Neural progenitor cell (in vitro differentiated cells): ENCODE data around the gene EDAR. TPM values are rescaled to one million over a fixed set of nuclear protein-coding genes. Genes with fewer than 3 reads are reported as not detected.
A peak's percentile ranks its signal among the peaks of the same experiment; 100 is the strongest.

Experiments
- DNase-seq: peaks from one replicate; pipeline ENCODE4 v3.0.0-alpha.2; 2016; ENCODE audit warnings: low spot score
- H2AFZ ChIP-seq: fragments of 200-600 bp; sonication (generic); replicated peaks from 2 replicates; pipeline ENCODE4 v1.6.1; 2016; ENCODE audit warnings: antibody characterized with exemption
- H3F3A ChIP-seq: fragments of 200-600 bp; sonication (generic); 2 replicates; pipeline ENCODE4 v1.6.1; 2016; ENCODE audit warnings: antibody characterized with exemption, low read depth
- H3K27ac ChIP-seq: fragments of 200-600 bp; sonication (generic); 2 replicates; pipeline ENCODE4 v1.5.1; 2016; ENCODE audit warnings: mild to moderate bottlenecking
- H3K27me3 ChIP-seq: fragments of 200-600 bp; sonication (generic); 2 replicates; pipeline ENCODE4 v1.6.1; 2016; ENCODE audit warnings: mild to moderate bottlenecking, moderate library complexity
- H3K36me3 ChIP-seq: fragments of 200-600 bp; sonication (generic); 2 replicates; pipeline ENCODE4 v1.5.1; 2016
- H3K4me1 ChIP-seq: fragments of 200-600 bp; sonication (generic); 2 replicates; pipeline ENCODE4 v1.6.1; 2016; ENCODE audit warnings: mixed run types
- H3K4me2 ChIP-seq: fragments of 200-600 bp; sonication (generic); 2 replicates; pipeline ENCODE4 v1.6.1; 2016
- H3K4me3 ChIP-seq: fragments of 200-600 bp; sonication (generic); 2 replicates; pipeline ENCODE4 v1.5.1; 2016
- H3K79me2 ChIP-seq: fragments of 200-600 bp; sonication (generic); 2 replicates; pipeline ENCODE4 v1.6.1; 2016; ENCODE audit warnings: low read depth
- H3K9ac ChIP-seq: fragments of 200-600 bp; sonication (generic); 2 replicates; pipeline ENCODE4 v1.6.1; 2016
- H3K9me3 ChIP-seq: fragments of 200-600 bp; sonication (generic); 2 replicates; pipeline ENCODE4 v1.5.1; 2016; ENCODE audit warnings: low read depth
- H4K20me1 ChIP-seq: fragments of 200-600 bp; sonication (generic); 2 replicates; pipeline ENCODE4 v1.6.1; 2016; ENCODE audit warnings: low read depth
- H3K27ac Mint-ChIP-seq: 3 replicates; pipeline ENCODE4 v1.8.0; 2021; ENCODE audit warnings: mixed read lengths
- H3K27me3 Mint-ChIP-seq: 2 replicates; pipeline ENCODE4 v1.8.0; 2022; ENCODE audit warnings: low read depth, mild to moderate bottlenecking, inconsistent platforms, moderate library complexity, mixed read lengths; ENCODE audit not compliant: insufficient read depth
- H3K36me3 Mint-ChIP-seq: 3 replicates; pipeline ENCODE4 v1.8.0; 2021; ENCODE audit warnings: mixed read lengths
- H3K4me1 Mint-ChIP-seq: 3 replicates; pipeline ENCODE4 v1.8.0; 2021; ENCODE audit warnings: mixed read lengths
- H3K4me3 Mint-ChIP-seq: 3 replicates; pipeline ENCODE4 v1.8.0; 2021; ENCODE audit warnings: mild to moderate bottlenecking, moderate library complexity, mixed read lengths
- H3K9me3 Mint-ChIP-seq: 3 replicates; pipeline ENCODE4 v1.8.0; 2020; ENCODE audit warnings: mixed read lengths
- EZH2 ChIP-seq: fragments of 200-600 bp; sonication (generic); IDR thresholded peaks from 2 replicates; pipeline ENCODE4 v1.6.1; 2017; ENCODE audit warnings: antibody characterized with exemption, mild to moderate bottlenecking, moderate library complexity
- EZH2phosphoT487 ChIP-seq: fragments of 200-600 bp; sonication (generic); IDR thresholded peaks from 2 replicates; pipeline ENCODE4 v1.6.1; 2017; ENCODE audit warnings: antibody characterized with exemption
- total RNA-seq: library from RNA; depleted of rRNA; stranded (reverse); fragments of >200 nt; gene quantifications from 2 replicates; pipeline ENCODE4 v1.2.3, GENCODE V29; 2015; ENCODE audit warnings: low replicate concordance
- TF ChIP-seq, protein P1 (sequence below): fragments of 200-600 bp; sonication (generic); IDR thresholded peaks from 2 replicates; pipeline ENCODE4 v1.5.1; 2017; ENCODE audit warnings: antibody characterized with exemption, mild to moderate bottlenecking

The EDAR gene
- total RNA-seq, 1 donor from 2014 or later = not detected

DNA sequence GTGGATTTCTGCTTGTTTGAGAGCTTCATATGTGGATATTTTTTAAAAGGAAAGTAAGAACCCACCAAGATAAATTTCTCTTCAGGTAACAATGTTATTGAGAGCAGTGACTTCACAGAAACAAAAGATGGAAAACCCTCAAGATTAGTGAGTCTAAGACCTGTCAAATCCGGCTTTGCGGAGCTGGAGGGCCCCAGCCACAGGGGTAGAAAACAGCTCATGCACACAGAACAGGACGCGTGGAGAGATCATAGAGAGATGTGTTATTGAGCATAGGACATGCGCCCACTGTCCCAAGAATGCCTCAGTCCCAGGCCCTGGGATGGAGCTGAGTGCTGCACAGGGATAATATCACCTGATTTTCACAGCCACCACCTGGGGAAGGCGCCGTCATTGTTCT is 21.3 kb downstream of the EDAR start:
- no peak overlapping the region for H2AFZ ChIP-seq
- H3F3A ChIP-seq = no peaks in the 10 kb centered on the region
- no peak overlapping the region for H3K9ac ChIP-seq
- no peaks in the 10 kb centered on the region for H3K36me3 ChIP-seq
- H3K79me2 ChIP-seq = no peaks in the 10 kb centered on the region
- Mint-ChIP-seq H3K4me1 (peaks cover 69% of the 10 kb centered on the region), H3K27me3 (peaks cover 6% of the 10 kb centered on the region), H3K27ac (peak overlapping the region; percentile 83), H3K36me3 (no peaks in the 10 kb centered on the region), H3K4me3 (no peak overlapping the region), H3K9me3 (no peaks in the 10 kb centered on the region)
- no peak for DNase-seq
- H3K27ac ChIP-seq = no peak overlapping the region
- H3K4me3 ChIP-seq = no peak overlapping the region
- no peaks in the 10 kb centered on the region for H3K27me3 ChIP-seq
- no peak for TF ChIP-seq EZH2
- H3K4me1 ChIP-seq = peaks cover 3% of the 10 kb centered on the region
- no peak overlapping the region for H3K4me2 ChIP-seq
- no peaks in the 10 kb centered on the region for H3K9me3 ChIP-seq
- H4K20me1 ChIP-seq = no peaks in the 10 kb centered on the region

DNA sequence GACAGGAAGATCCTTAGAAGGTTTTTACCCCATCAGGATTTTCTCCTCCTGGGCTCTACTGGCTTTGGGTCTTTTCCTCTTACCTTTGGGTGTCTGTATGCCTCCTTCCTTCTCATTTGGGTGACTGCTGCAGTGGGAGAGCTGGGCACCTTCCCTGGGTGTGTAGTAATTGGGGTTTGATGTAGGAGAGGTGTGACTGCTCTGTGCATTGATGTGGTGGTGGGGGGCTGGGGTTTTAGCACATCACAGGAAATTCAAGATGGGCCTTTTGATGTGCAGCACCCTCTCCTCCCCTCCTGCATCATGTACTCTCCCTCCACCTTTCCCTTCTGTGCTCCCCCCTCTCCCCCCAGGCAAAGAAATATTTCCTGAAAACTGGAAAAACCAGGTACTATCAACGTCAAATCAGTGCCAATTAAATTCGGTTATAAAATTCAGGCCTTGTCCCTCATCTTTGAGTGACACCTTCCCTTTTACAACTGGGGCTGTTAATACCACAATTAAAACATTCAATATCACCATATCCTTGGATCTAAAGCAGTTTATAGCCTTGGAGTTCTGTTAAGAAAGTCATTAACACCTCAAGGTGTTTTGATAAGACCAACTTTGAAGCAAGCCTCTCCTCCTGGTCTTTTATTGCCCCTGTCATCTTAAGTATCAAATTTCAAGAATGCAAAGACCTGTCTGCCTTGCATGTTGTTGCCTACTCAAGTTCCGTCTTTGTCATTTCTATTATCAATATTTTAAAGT is 23.3 kb downstream of the EDAR start:
- Histone ChIP-seq H4K20me1 (no peaks in the 10 kb centered on the region), H3K4me1 (peaks cover 3% of the 10 kb centered on the region), H3K79me2 (no peaks in the 10 kb centered on the region), H3K9ac (no peak overlapping the region), H3K36me3 (no peaks in the 10 kb centered on the region), H3K4me3 (no peak overlapping the region), H3K9me3 (no peaks in the 10 kb centered on the region), H3K4me2 (no peak overlapping the region), H2AFZ (no peak overlapping the region), H3F3A (no peaks in the 10 kb centered on the region), H3K27me3 (no peaks in the 10 kb centered on the region), H3K27ac (no peak overlapping the region)
- no peak overlapping the region for H3K4me3 Mint-ChIP-seq
- H3K27me3 Mint-ChIP-seq = peaks cover 8% of the 10 kb centered on the region
- no peaks in the 10 kb centered on the region for H3K9me3 Mint-ChIP-seq
- peak overlapping the region; percentile 29 for H3K27ac Mint-ChIP-seq
- no peak for DNase-seq
- TF ChIP-seq EZH2phosphoT487 (no peak), EZH2 (no peak)
- TF ChIP-seq, protein P1, sequence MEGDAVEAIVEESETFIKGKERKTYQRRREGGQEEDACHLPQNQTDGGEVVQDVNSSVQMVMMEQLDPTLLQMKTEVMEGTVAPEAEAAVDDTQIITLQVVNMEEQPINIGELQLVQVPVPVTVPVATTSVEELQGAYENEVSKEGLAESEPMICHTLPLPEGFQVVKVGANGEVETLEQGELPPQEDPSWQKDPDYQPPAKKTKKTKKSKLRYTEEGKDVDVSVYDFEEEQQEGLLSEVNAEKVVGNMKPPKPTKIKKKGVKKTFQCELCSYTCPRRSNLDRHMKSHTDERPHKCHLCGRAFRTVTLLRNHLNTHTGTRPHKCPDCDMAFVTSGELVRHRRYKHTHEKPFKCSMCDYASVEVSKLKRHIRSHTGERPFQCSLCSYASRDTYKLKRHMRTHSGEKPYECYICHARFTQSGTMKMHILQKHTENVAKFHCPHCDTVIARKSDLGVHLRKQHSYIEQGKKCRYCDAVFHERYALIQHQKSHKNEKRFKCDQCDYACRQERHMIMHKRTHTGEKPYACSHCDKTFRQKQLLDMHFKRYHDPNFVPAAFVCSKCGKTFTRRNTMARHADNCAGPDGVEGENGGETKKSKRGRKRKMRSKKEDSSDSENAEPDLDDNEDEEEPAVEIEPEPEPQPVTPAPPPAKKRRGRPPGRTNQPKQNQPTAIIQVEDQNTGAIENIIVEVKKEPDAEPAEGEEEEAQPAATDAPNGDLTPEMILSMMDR = no peak
- peaks cover 70% of the 10 kb centered on the region for H3K4me1 Mint-ChIP-seq
- H3K36me3 Mint-ChIP-seq = no peaks in the 10 kb centered on the region

DNA sequence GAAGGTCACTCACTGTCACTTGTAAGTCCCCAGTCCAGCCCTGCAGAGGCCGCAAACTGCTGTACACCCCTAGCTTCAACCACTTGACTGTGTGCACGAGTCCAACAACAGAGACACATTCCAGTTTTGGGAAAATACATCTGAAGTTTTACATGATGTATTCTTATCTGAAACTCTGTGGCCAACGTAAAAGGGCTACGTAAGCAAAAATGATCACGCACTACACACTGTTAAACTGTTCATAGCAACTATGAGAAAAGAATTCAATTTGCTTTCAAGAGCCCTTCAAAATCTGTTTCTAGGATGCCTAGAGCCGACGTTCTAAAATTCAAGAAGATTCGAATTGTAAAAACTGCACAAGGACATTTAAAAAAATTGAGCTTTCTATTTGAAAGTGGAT is 26.0 kb downstream of the EDAR start:
- Histone ChIP-seq H3K4me2 (no peak overlapping the region), H2AFZ (no peak overlapping the region), H4K20me1 (no peaks in the 10 kb centered on the region), H3F3A (no peaks in the 10 kb centered on the region), H3K27ac (no peak overlapping the region), H3K4me3 (no peak overlapping the region), H3K36me3 (no peaks in the 10 kb centered on the region), H3K9ac (no peak overlapping the region), H3K4me1 (peaks cover 3% of the 10 kb centered on the region), H3K79me2 (no peaks in the 10 kb centered on the region), H3K9me3 (no peaks in the 10 kb centered on the region), H3K27me3 (no peaks in the 10 kb centered on the region)
- H3K36me3 Mint-ChIP-seq = no peaks in the 10 kb centered on the region
- no peak for DNase-seq
- no peak overlapping the region for H3K4me3 Mint-ChIP-seq
- H3K4me1 Mint-ChIP-seq = peaks cover 58% of the 10 kb centered on the region
- peaks cover 2% of the 10 kb centered on the region for H3K9me3 Mint-ChIP-seq
- H3K27ac Mint-ChIP-seq = no peak overlapping the region
- H3K27me3 Mint-ChIP-seq = peaks cover 5% of the 10 kb centered on the region
- TF ChIP-seq, protein P1 = no peak
- TF ChIP-seq EZH2phosphoT487 = no peak
- no peak for TF ChIP-seq EZH2

DNA sequence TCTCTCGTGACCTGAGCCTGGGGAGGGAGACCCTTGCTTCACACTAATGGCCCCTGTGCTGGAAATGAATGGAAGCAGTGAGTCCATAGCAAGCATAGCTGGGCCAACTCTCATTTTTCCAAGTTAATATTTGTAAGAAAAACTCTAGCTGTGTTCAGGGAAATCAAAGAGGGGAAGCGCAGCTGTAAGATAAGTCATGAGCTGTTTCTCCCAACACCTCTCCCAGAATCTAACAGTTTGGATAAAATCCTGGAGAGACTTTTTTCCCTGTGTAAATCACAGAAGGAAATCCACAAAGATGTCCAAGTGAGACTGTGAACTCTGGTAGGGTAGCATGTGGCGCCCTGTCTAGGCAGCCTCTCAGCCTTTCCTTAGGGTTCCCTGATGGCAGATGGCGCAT is 27.2 kb downstream of the EDAR start:
- Histone ChIP-seq H3K27ac (no peak overlapping the region), H3K9me3 (no peaks in the 10 kb centered on the region), H4K20me1 (no peaks in the 10 kb centered on the region), H3K36me3 (no peaks in the 10 kb centered on the region), H3K4me1 (peaks cover 3% of the 10 kb centered on the region), H3F3A (no peaks in the 10 kb centered on the region), H3K4me3 (no peak overlapping the region), H3K27me3 (no peaks in the 10 kb centered on the region), H3K79me2 (no peaks in the 10 kb centered on the region), H3K4me2 (no peak overlapping the region), H3K9ac (no peak overlapping the region), H2AFZ (no peak overlapping the region)
- Mint-ChIP-seq H3K27ac (peak overlapping the region; percentile 78), H3K36me3 (no peaks in the 10 kb centered on the region), H3K9me3 (peaks cover 2% of the 10 kb centered on the region), H3K27me3 (peaks cover 5% of the 10 kb centered on the region), H3K4me1 (peaks cover 55% of the 10 kb centered on the region), H3K4me3 (no peak overlapping the region)
- no peak for TF ChIP-seq EZH2
- TF ChIP-seq, protein P1 = no peak
- no peak for TF ChIP-seq EZH2phosphoT487
- DNase-seq = no peak
